ENCODE data around the gene TSPAN4.

TSPAN4 gene

GRCh38 chr11:853682-854448, 11.2 kb downstream of the TSPAN4 start:
- DNase-seq: no peak

- no peak for DNase-seq
Observed at GRCh38 chr11:854601-855329, 12.1 kb downstream of the TSPAN4 start.

- DNase-seq: no peak
Observed at GRCh38 chr11:855330-855674, 12.7 kb downstream of the TSPAN4 start.

DNA sequence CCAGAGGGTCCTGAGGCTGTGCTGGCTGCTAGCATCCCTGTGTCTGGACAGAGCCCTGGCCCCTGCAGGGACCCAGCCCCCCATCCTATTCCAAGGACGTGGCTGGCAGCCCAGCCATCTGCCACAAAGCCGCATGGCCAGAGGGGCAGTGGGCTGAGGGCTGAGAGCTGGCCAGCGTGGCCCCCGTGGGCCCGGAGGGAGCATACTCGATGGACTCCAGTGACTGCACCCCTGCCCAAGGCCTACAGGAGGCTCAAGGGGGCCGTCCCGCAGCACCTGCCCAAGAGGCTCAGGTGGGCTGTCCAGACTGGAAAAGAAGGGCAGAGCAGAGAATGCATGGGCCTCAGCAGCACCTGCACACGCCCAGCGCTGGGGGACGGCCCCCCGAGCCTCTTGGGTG, 13.1 kb downstream of the TSPAN4 start:
- DNase-seq: no peak

GRCh38 chr11:856397-856796, 13.7 kb downstream of the TSPAN4 start:
- no peak for DNase-seq

DNA sequence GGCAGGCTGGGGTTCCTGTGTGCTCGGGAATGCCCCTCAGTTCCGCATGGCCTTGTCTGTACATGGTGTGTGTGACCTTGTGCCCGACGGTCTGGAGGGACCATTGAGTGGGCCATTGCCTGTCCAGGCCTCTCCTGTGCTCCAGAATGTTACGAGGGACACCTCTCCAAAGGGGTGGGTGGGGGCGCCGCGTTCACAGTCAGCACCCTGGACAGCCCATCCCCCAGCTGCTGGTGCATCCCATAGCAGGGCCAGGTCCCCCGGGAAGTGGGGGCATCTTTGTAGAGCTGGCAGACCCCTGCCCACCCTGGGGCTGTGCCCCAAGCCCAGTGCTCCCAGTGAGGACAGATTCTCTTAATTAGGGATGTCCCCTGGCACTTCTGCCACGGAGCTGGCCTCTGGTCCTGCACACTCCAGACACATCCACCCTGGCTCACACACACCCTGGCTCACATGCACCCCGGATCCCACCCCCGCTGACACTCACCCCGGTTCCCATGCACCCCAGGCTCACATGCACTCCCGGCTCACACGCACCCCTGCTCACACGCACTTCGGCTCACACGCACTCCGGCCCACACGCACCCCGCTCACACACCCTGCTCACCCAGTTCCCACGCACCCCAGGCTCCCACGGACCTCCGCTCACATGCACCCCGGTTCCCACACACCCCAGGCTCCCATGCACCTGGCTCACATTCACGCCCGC, 15.6 kb downstream of the TSPAN4 start:
- no peak for DNase-seq

DNA sequence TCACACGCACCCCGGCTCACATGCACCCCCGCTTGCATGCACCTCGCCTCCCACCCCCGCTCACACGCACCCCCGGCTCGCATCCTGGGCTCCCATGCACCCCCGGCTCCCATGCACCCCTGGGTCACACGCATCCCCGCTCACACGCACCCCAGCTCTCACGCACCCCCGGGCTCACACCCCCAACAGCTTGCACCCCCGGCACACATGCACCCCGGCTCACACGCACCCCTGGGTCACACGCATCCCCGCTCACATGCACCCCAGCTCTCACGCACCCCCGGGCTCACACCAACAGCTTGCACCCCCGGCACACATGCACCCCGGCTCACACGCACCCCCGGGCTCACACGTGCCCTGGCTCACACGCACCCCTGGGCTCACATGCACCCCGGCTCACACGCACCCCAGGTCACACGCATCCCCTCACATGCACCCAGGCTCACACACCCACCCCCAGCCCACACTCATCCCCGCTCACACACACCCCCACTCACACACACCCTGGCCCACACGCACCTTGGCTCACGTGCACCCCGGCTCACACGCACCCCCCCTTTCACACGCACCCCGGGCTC, 16.2 kb downstream of the TSPAN4 start:
- DNase-seq: no peak

DNA sequence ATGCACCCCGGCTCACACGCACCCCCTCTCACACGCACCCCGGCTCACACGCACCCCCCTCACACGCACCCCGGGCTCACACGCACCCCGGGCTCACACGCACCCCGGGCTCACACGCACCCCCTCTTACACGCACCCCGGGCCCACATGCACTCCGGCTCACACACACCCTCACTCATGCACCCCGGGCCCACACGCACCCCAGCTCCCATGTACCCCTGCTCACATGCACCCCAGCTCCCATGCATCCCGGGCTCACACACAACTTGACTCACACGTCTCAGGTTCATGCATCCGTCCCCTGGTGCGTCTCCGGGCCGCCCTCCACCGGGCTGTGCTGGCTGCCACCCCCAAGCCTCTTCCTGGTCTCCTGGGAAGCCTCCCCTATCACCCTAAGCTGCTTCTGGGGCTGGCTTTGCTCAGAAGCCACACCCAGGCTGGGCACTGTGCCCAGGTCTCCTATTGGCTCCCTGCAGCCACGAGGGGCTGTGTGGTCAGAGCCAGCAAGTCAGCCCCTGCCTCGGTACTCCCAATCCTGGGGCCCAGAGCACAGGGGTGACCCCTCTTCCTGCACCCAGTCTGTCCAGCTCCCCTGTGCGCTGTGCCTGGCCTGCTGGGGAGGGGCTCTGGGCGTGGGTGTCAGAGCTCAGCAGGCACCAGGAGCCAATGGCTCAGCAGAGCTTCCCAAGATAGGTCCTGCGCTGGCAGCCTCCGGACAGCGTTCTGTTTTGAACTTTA, 16.9 kb downstream of the TSPAN4 start:
- DNase-seq: no peak

GRCh38 chr11:860234-861104, 17.8 kb downstream of the TSPAN4 start:
- DNase-seq: no peak

GRCh38 chr11:861105-861479, 18.4 kb downstream of the TSPAN4 start:
- peak; percentile 70 for DNase-seq

DNA sequence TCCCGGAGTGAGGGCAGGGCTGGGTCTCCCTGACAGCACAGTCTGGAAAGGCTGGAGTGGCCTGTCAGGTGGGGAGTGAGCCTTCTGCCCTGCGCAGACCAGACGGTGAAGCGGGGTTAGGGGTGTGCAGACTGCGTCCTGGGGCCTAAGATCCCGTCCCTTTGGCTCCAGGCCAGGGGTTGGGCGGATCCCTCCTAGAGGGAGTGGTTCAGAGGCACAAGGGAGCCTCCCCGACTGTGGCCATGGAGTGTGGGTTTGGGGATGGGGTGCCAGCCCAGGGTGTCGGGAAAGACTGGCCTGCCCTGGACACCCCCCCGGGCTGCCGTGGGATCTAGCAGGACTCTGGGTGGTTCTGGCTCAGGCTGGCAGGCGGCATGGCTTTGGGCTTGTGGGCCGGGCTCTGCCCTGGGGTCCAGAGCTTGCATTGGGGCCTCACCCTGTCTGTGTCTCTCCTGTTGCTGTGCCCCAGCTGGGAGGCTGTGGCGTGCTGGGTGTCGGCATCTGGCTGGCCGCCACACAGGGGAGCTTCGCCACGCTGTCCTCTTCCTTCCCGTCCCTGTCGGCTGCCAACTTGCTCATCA, 19.5 kb downstream of the TSPAN4 start:
- no peak for DNase-seq

GRCh38 chr11:862696-863022, 20.0 kb downstream of the TSPAN4 start:
- no peak for DNase-seq

DNA sequence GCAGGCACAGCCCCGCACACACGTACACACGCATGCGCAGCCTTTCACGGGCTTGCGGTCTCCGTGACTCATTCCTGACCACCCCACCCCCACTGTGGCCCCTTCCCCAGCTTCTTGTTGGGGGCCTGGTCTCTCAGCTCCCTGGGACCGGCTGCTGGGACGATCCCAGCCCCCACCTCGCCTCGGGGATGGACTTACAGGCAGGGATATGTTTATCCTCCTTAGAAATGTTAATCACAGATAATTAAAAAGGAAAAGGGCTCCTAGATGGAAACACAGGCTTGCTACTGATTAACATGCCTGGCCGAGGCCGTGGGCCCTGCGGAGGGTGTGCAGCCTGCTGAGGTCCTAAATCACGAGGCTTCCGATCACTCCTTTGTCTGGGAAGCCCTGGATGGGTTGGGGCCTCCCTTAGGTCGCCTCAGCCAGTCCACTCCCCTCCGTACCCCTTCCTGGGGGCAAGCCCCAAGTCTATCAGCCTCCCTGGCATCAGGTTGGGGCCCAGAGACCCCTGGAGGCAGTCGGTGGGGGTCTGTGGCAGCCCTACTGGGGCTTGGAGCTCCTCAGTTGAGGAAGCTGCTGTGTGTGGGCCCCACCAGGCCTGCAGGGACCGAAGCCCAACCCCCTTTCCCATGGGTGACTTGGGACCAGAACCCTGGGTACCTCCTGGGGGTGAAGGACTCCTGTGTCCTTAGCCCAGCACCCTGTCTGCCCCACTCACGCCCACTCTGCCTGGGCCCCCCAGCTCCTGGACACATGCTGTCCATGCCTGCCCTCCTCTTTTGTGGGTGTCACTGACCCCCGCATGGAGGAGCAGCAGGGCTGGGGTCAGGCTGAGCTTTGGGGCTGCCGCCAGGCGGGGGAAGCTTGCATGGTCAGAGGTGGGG, 20.6 kb downstream of the TSPAN4 start:
- no peak for DNase-seq

- DNase-seq: no peak
Observed at GRCh38 chr11:863910-864827, 21.5 kb downstream of the TSPAN4 start.

- no peak for DNase-seq
Observed at GRCh38 chr11:864898-865297, 22.2 kb downstream of the TSPAN4 start.

DNA sequence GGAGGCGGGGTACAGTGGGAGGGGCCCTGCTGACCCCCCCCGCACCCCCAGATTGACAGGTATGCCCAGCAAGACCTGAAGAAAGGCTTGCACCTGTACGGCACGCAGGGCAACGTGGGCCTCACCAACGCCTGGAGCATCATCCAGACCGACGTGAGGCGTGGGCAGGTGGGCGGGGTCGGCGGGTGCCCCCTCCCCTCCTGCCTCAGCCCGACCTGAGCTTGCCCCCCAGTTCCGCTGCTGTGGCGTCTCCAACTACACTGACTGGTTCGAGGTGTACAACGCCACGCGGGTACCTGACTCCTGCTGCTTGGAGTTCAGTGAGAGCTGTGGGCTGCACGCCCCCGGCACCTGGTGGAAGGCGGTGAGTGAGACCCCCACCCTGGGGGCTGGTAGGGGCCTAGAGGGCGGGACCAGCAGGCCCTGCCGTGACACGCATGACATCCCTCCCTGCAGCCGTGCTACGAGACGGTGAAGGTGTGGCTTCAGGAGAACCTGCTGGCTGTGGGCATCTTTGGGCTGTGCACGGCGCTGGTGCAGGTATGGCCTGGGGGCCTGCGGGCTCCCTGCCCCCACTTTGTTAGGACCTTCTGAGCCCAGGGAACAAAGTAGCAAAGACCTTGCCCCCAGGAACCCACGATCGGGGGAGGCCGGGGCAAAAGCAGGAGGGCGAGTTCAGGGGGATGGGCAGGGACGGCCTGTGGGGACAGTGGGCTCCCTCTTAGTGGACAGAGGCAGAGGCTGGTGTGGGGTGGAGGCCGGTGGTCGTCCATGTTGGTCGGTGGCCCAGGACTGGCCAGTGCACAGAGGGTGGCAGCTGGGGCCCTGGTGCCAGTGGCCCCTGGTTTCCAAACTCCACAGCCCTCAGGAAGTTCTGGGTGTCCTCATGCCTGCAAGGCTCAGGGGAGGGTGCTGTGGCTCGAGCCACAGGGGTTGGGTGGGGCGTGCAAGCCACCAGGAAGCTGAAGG, 23.1 kb downstream of the TSPAN4 start:
- no peak for DNase-seq

GRCh38 chr11:866481-866880, 23.8 kb downstream of the TSPAN4 start:
- no peak for DNase-seq

DNA sequence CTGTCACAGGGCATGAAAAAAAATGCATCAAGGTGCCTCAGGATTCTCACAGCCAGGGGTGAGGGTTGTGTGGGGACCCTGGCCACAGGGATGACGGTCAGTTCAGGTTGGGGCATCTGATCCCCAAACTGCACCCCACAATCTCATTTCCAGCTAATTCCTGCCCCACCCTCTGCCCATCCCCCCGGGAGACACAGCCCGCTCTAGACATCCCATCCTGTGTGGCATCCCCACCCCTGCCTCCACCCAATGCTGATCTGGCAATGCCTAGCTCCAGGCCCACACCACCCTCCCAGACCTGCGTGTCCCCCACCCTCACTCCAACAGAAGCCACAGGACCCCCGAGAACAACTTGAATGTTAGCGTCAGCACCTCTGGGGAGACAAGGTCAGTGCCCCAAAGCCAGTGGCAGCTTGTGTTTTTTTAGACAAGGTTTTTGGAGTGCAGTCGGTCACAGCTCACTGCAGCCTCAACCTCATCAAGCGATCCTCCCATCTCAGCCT, 25.3 kb downstream of the TSPAN4 start:
- DNase-seq: no peak

Data from NCI-H146 (cell line).